Calu3 (cell line): ENCODE data around the gene PDCD2L. TPM values are rescaled to one million over a fixed set of nuclear protein-coding genes. Genes with fewer than 3 reads are reported as not detected.
"Not testable (repeated sequence)": the region's sequence is repeated elsewhere in the genome, so short reads cannot be mapped to it uniquely, and the experiment has no call there.

Experiments used
- BruUV-seq: library from RNA; stranded (reverse); fragments of 400-500 nt; replicated peaks from 2 replicates; lab custom pipeline; 2021; lab: Mats Ljungman, UMichigan
- CTCF ChIA-PET: fragments of 300-600 bp; sonication (Branson Sonifier 250); formaldehyde crosslinking; loops from one replicate; lab custom pipeline; 2022; ENCODE audit warnings: antibody characterized with exemption; lab: Charles Lee
- DNase-seq: peaks from one replicate; pipeline ENCODE4 v3.0.0; 2022
- H3K27ac Mint-ChIP-seq: one replicate; pipeline ENCODE4 v1.8.0; 2022; ENCODE audit warnings: mixed read lengths; ENCODE audit not compliant: unreplicated experiment
- H3K27me3 Mint-ChIP-seq: one replicate; pipeline ENCODE4 v1.8.0; 2022; ENCODE audit warnings: mixed read lengths; ENCODE audit not compliant: unreplicated experiment
- H3K36me3 Mint-ChIP-seq: one replicate; pipeline ENCODE4 v1.8.0; 2022; ENCODE audit warnings: mild to moderate bottlenecking, moderate library complexity, mixed read lengths; ENCODE audit not compliant: insufficient read depth, unreplicated experiment
- H3K4me1 Mint-ChIP-seq: one replicate; pipeline ENCODE4 v1.8.0; 2022; ENCODE audit warnings: mild to moderate bottlenecking, low read depth, mixed read lengths; ENCODE audit not compliant: unreplicated experiment
- H3K4me3 Mint-ChIP-seq: one replicate; pipeline ENCODE4 v1.8.0; 2022; ENCODE audit warnings: mild to moderate bottlenecking, low read depth, moderate library complexity, mixed read lengths; ENCODE audit not compliant: unreplicated experiment
- H3K9me3 Mint-ChIP-seq: one replicate; pipeline ENCODE4 v1.8.0; 2022; ENCODE audit warnings: low read depth, mixed read lengths; ENCODE audit not compliant: unreplicated experiment
- intact Hi-C: fragments of 100-400 bp; cut with micrococcal nuclease; formaldehyde crosslinking; loops from one replicate; pipeline ENCODE4 v1.10.0; 2022; ENCODE audit not compliant: unreplicated experiment
- total RNA-seq: library from RNA; stranded (reverse); gene quantifications from 2 replicates; pipeline ENCODE4 v1.2.3, GENCODE V29; 2022
- TF ChIP-seq, protein P1 (sequence below): fragments of 200-600 bp; IDR thresholded peaks from one replicate; pipeline ENCODE4 v1.8.0; 2022; ENCODE audit warnings: antibody characterized with exemption; ENCODE audit not compliant: unreplicated experiment

Gene PDCD2L
- total RNA-seq, 1 experiment from 2014 or later: 29.3 TPM

DNA sequence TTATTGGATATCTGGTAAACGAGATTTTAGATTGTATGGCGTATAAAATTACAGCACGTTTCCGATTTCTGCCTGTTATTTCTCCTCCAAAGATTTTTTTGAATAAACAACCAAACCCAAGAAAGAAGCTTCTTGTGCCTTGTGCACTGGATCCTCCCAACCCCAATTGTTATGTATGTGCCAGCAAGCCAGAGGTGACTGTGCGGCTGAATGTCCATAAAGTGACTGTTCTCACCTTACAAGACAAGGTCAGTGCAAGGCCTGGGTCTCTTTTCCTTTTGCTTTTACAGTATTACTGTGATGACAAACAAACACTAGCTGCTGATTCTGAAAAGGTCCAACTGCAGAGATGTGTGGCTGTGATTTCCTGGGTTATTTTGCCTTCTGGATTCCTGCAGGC, 54.5 kb downstream of the PDCD2L start:
- H3K4me3 Mint-ChIP-seq: no peak overlapping the region
- TF ChIP-seq, protein P1, sequence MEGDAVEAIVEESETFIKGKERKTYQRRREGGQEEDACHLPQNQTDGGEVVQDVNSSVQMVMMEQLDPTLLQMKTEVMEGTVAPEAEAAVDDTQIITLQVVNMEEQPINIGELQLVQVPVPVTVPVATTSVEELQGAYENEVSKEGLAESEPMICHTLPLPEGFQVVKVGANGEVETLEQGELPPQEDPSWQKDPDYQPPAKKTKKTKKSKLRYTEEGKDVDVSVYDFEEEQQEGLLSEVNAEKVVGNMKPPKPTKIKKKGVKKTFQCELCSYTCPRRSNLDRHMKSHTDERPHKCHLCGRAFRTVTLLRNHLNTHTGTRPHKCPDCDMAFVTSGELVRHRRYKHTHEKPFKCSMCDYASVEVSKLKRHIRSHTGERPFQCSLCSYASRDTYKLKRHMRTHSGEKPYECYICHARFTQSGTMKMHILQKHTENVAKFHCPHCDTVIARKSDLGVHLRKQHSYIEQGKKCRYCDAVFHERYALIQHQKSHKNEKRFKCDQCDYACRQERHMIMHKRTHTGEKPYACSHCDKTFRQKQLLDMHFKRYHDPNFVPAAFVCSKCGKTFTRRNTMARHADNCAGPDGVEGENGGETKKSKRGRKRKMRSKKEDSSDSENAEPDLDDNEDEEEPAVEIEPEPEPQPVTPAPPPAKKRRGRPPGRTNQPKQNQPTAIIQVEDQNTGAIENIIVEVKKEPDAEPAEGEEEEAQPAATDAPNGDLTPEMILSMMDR: no peak
- peaks cover 89% of the 10 kb centered on the region for H3K36me3 Mint-ChIP-seq
- no peaks in the 10 kb centered on the region for H3K9me3 Mint-ChIP-seq
- H3K27me3 Mint-ChIP-seq: no peaks in the 10 kb centered on the region
- BruUV-seq: no TSS peak
- CTCF ChIA-PET: interaction anchor here (0.7 to 1.5 kb wide), 4 partner anchors 10 to 763 kb away, joined by 3 to 6 read pairs (median 4); no protein-coding TSS in a partner anchor
- peak overlapping the region; percentile 3 for H3K27ac Mint-ChIP-seq
- intact Hi-C loops: no loop called here
- no peak for DNase-seq
- H3K4me1 Mint-ChIP-seq: peaks cover 50% of the 10 kb centered on the region

DNA sequence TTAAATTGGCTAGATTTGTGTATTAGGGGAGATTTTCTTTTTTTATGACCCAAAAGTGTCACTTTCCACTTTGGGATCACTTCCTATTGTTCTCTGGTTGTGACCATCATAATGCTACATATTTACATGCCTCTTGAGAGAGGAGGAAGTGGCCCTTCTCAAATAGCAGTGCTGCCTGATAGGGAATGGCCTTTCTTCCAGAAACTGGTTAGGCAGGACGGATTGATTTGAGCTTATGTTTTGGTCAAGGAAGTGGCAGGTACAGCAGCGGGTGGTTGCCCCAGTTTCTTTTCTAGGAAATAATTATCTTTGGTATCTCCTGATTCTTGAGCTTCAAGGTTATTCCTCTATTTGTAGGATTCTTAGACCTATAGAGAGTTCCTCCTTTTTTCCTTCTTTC, 55.4 kb downstream of the PDCD2L start:
- peak; percentile 69 for DNase-seq
- CTCF ChIA-PET: interaction anchor here (0.8 to 1.5 kb wide), 4 partner anchors 11 to 37 kb away, joined by 3 to 9 read pairs (median 4); no protein-coding TSS in a partner anchor
- BruUV-seq: no TSS peak
- H3K27me3 Mint-ChIP-seq: no peaks in the 10 kb centered on the region
- H3K36me3 Mint-ChIP-seq: peaks cover 89% of the 10 kb centered on the region
- intact Hi-C loops: no loop called here
- TF ChIP-seq, protein P1: no peak
- peak overlapping the region; percentile 51 for H3K27ac Mint-ChIP-seq
- H3K9me3 Mint-ChIP-seq: no peaks in the 10 kb centered on the region
- peak overlapping the region; percentile 21 for H3K4me3 Mint-ChIP-seq
- H3K4me1 Mint-ChIP-seq: peaks cover 50% of the 10 kb centered on the region

DNA sequence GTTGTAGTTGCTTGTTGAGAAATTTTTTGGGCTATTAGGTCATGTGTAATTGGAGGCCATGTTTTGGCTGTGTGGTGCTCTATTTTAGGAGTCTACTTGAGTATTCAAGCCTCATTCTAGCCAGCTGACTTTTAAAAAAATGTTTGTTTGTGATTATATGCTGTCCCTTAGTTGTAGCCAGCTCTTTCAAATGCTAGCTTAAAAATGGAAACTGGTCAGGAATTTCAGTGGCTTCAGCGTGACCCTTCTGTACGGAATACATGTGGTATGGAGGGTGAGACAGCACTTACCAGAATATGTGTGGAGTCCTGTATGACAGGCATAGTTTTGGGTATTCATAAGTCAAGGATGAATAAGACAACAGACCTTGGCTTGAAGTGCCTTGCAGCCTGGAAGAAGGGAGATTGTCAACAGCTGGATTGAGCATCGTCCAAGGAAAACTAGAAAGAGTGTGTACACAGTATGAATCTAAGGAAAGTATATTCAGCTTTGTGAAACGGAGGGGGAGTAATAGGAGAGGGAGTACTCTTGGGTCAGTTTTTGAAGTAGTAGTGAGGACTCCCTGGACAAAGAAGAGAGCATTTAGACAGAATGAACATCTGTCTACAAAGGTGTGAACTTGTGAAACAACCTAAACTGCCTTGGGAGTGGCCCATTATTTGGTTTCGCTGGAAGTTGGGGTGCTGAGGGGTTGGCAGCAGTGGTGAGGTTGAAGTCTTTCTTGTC, 57.3 kb downstream of the PDCD2L start:
- no TSS peak for BruUV-seq
- intact Hi-C loops: no loop called here
- H3K27me3 Mint-ChIP-seq: no peaks in the 10 kb centered on the region
- no peak overlapping the region for H3K4me3 Mint-ChIP-seq
- CTCF ChIA-PET: no interaction called here
- peaks cover 94% of the 10 kb centered on the region for H3K36me3 Mint-ChIP-seq
- H3K4me1 Mint-ChIP-seq: peaks cover 50% of the 10 kb centered on the region
- no peak for DNase-seq
- no peaks in the 10 kb centered on the region for H3K9me3 Mint-ChIP-seq
- TF ChIP-seq, protein P1: no peak
- H3K27ac Mint-ChIP-seq: no peak overlapping the region

DNA sequence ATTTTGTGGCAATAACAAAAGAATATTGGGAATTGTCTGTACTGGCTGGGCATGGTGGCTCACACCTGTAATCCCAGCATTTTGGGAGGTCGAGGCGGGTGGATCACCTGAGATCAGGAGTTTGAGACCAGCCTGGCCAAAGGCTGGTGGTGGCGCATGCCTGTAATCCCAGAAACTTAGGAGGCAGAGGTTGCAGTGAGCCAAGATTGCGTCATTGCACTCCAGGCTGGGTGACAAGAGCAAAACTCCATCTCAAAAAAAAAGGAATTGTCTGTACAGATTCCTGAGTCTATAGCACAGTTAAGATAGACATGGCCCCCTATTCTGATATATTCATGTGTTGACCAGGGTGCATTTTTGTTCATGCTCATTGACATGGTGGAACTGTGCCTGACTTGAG, 60.6 kb downstream of the PDCD2L start:
- peaks cover 26% of the 10 kb centered on the region for H3K4me1 Mint-ChIP-seq
- intact Hi-C loops, H3K4me3 Mint-ChIP-seq, BruUV-seq, H3K27ac Mint-ChIP-seq, DNase-seq, H3K9me3 Mint-ChIP-seq, H3K27me3 Mint-ChIP-seq, CTCF ChIA-PET: not testable (repeated sequence)
- peaks cover 88% of the 10 kb centered on the region for H3K36me3 Mint-ChIP-seq

DNA sequence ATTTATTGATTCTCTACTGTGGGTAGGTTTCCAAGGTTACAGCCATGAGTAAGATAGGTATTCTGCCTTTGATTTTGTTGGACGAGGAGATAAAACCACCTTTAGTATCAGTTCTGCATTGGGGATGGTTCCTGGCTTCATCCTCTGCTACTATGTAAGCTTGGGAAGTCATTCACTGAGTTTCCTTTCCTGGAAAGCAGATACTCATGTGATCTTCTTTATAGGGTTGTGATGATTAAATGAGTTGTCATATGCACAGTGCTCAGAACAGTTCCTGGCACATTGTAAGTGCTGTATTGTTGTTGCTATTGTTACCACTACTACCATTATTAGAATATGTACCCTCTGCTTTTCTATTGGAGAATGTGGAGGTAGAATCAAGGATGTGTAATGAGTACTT, 64.2 kb downstream of the PDCD2L start:
- H3K27ac Mint-ChIP-seq: no peak overlapping the region
- no peaks in the 10 kb centered on the region for H3K4me1 Mint-ChIP-seq
- H3K4me3 Mint-ChIP-seq: no peak overlapping the region
- intact Hi-C loops: no loop called here
- H3K9me3 Mint-ChIP-seq: no peaks in the 10 kb centered on the region
- no peak for DNase-seq
- CTCF ChIA-PET: no interaction called here
- TF ChIP-seq, protein P1: no peak
- H3K27me3 Mint-ChIP-seq: no peaks in the 10 kb centered on the region
- H3K36me3 Mint-ChIP-seq: peaks cover 76% of the 10 kb centered on the region
- BruUV-seq: no TSS peak

DNA sequence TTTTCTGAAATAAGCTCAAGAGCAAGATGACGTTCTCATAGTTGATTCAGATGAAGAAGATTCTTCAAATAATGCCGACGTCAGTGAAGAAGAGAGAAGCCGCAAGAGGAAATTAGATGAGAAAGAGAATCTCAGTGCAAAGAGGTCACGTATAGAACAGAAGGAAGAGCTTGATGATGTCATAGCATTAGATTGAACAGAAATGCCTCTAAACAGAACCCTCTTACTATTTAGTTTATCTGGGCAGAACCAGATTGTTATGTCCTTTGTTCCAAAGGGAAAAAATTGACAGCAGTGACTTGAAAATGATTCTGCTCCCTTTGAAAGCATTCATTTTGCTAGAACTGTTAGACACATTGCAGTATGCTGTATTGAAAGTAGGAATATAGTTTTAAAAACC, 64.8 kb downstream of the PDCD2L start:
- H3K27ac Mint-ChIP-seq, DNase-seq, BruUV-seq, H3K9me3 Mint-ChIP-seq, H3K4me1 Mint-ChIP-seq, intact Hi-C loops, CTCF ChIA-PET, H3K27me3 Mint-ChIP-seq, H3K4me3 Mint-ChIP-seq: not testable (repeated sequence)
- H3K36me3 Mint-ChIP-seq: peaks cover 69% of the 10 kb centered on the region
